Kidney (tissue), 14 donors: ENCODE measurements around the gene TRAPPC1. TPM values are rescaled to one million over a fixed set of nuclear protein-coding genes. Genes with fewer than 3 reads are reported as not detected.

ENCODE experiments used
- DNase-seq, 5 donors: peaks; one replicate each; pipeline ENCODE4 v3.0.0-alpha.2; 2013 to 2020
- FAIRE-seq: peaks from 2 replicates; lab custom pipeline; 2012; peaks lifted over from hg19 to GRCh38; lab: Jason Lieb, UNC
- H3K27ac ChIP-seq, 2 donors: one replicate each; pipeline ENCODE4 v1.7.0; 2013; ENCODE audit warnings: low read depth in 2 of 2, low read length in 2 of 2, inconsistent platforms in 1 of 2
- H3K27me3 ChIP-seq: one replicate; pipeline ENCODE4 v1.7.1; 2013; ENCODE audit warnings: low read length, inconsistent platforms; ENCODE audit not compliant: control insufficient read depth, insufficient read depth
- H3K36me3 ChIP-seq, 3 donors: one replicate each; pipeline versions ENCODE4 v1.7.0 to v1.7.1; 2013; ENCODE audit warnings: low read length in 3 of 3, control low read depth in 1 of 3, inconsistent platforms in 1 of 3; ENCODE audit not compliant: insufficient read depth in 3 of 3, control insufficient read depth in 2 of 3
- H3K4me1 ChIP-seq, 3 donors: one replicate each; pipeline versions ENCODE4 v1.7.0 to v1.7.1; 2013; ENCODE audit warnings: low read length in 3 of 3, inconsistent platforms in 1 of 3, low read depth in 1 of 3; ENCODE audit not compliant: control insufficient read depth in 2 of 3, insufficient read depth in 2 of 3
- H3K4me3 ChIP-seq, 3 donors: one replicate each; pipeline versions ENCODE4 v1.7.0 to v1.8.1; 2013; ENCODE audit warnings: low read length in 3 of 3, control low read depth in 1 of 3, inconsistent platforms in 1 of 3
- H3K9ac ChIP-seq, 3 donors: one replicate each; pipeline versions ENCODE4 v1.7.0 to v1.7.1; 2013; ENCODE audit warnings: low read length in 3 of 3, control low read depth in 1 of 3, inconsistent platforms in 1 of 3
- H3K9me3 ChIP-seq, 3 donors: one replicate each; pipeline versions ENCODE4 v1.7.0 to v1.7.1; 2013; ENCODE audit warnings: low read length in 3 of 3, control low read depth in 1 of 3, inconsistent platforms in 1 of 3; ENCODE audit not compliant: control insufficient read depth in 2 of 3, insufficient read depth in 1 of 3
- CTCF ChIP-seq: IDR thresholded peaks from 3 replicates; pipeline ENCODE4 v1.5.1; 2012; ENCODE audit warnings: mild to moderate bottlenecking, moderate library complexity, borderline replicate concordance; ENCODE audit not compliant: insufficient read depth; ENCODE audit errors: extremely low read depth
- intact Hi-C: fragments of 100-400 bp; cut with DNase I; formaldehyde crosslinking; loops from one replicate; pipeline ENCODE4 v1.11.1; 2022
- polyA plus RNA-seq: library from polyadenylated mRNA; stranded (reverse); fragments of 350-450 nt; fragmentation: Illumina TruSeq; extraction: RNeasy Lipid Tissue Mini Kit (QIAGEN cat#74804); gene quantifications from one replicate; pipeline ENCODE4 v1.2.3, GENCODE V29; 2014; ENCODE audit warnings: low read depth, low replicate concordance; ENCODE audit not compliant: insufficient read depth
- total RNA-seq: library from RNA; stranded (reverse); fragmentation: NEBNext Ultra II Directional; extraction: Animal tissue kit (Norgen Biotek cat#: 25700); gene quantifications from one replicate; pipeline ENCODE4 v1.2.1, GENCODE V29; 2021
- donor health status: control.
- donor health status: control.
- donor health status: control.
- donor health status: control.
- donor health status: control.
- donor health status: DM: yes; HTN: yes; CAD: no.
- donor health status: Normal renal cell carcinoma (clear cell type).

Gene TRAPPC1
- total and polyA plus RNA-seq, 2 donors from 2014 or later = 149 to 291 TPM

- no peak for TF ChIP-seq CTCF
- intact Hi-C loops = no loop called here
- FAIRE-seq (no peak), DNase-seq (no peak)
- Histone ChIP-seq H3K9ac (no peak overlapping the region), H3K4me1 (no peaks in the 10 kb centered on the region), H3K27ac (no peak overlapping the region), H3K36me3 (no peaks in the 10 kb centered on the region), H3K4me3 (no peak overlapping the region), H3K9me3 (peaks cover 0 to 2% (median 0%) of the 10 kb centered on the region in 3 donors), H3K27me3 (no peaks in the 10 kb centered on the region)
Observed at GRCh38 chr17:7969433-7969832, 37.7 kb upstream of the TRAPPC1 start.

GRCh38 chr17:7967751-7968150 is 36.0 kb upstream of the TRAPPC1 start:
- H3K9ac ChIP-seq = no peak overlapping the region
- no peaks in the 10 kb centered on the region for H3K4me1 ChIP-seq
- H3K27ac ChIP-seq = no peak overlapping the region
- no peak overlapping the region for H3K4me3 ChIP-seq
- no peak for DNase-seq
- no peaks in the 10 kb centered on the region for H3K9me3 ChIP-seq
- no peaks in the 10 kb centered on the region for H3K36me3 ChIP-seq
- no peak for FAIRE-seq
- TF ChIP-seq CTCF = no peak
- intact Hi-C loops = no loop called here
- no peaks in the 10 kb centered on the region for H3K27me3 ChIP-seq

- TF ChIP-seq CTCF = no peak
- H3K27me3 ChIP-seq = no peaks in the 10 kb centered on the region
- no peaks in the 10 kb centered on the region for H3K4me1 ChIP-seq
- DNase-seq (no peak), FAIRE-seq (no peak)
- no peak overlapping the region for H3K4me3 ChIP-seq
- no peak overlapping the region for H3K9ac ChIP-seq
- no peak overlapping the region for H3K27ac ChIP-seq
- H3K9me3 ChIP-seq = no peaks in the 10 kb centered on the region
- intact Hi-C loops = no loop called here
- no peaks in the 10 kb centered on the region for H3K36me3 ChIP-seq
Observed at GRCh38 chr17:7961421-7961820, 29.7 kb upstream of the TRAPPC1 start.
